HCT116 (cell line): ENCODE data around the gene MOSPD2. TPM values are rescaled to one million over a fixed set of nuclear protein-coding genes. Genes with fewer than 3 reads are reported as not detected.

ENCODE experiments used
- ATAC-seq: fragments of 200-7000 bp; cut with Tn5 transposase; 2 replicates; pipeline ENCODE4 v1.9.1; 2020; ENCODE audit warnings: mild to moderate bottlenecking, moderate library complexity
- BruUV-seq: library from RNA; stranded (reverse); fragments of 400-500 nt; replicated peaks from 2 replicates; lab custom pipeline; 2021; lab: Mats Ljungman, UMichigan
- CTCF ChIA-PET: fragments of 300-600 bp; sonication (Branson Sonifier 250); formaldehyde crosslinking; loops from one replicate; lab custom pipeline; 2021; ENCODE audit warnings: antibody characterized with exemption; lab: Charles Lee
- POLR2A ChIA-PET: fragments of 300-600, 350-600 bp; sonication (Branson Sonifier 250); formaldehyde crosslinking; loops from one replicate; lab custom pipeline; 2021; ENCODE audit warnings: antibody characterized with exemption; lab: Charles Lee
- RAD21 ChIA-PET, 2 experiments: fragments of 300-600 bp; sonication (Branson Sonifier 250); formaldehyde crosslinking; loops; one replicate each; lab custom pipeline; 2023; ENCODE audit warnings: low total read pairs in 2 of 2; ENCODE audit not compliant: uncharacterized antibody in 2 of 2, unreplicated experiment in 2 of 2, low non-redundant PET in 1 of 2; lab: Charles Lee
- DNase-seq: peaks from one replicate; pipeline ENCODE4 v3.0.0-alpha.2; 2010; ENCODE audit warnings: low read depth, low spot score
- H2AFZ ChIP-seq: fragments of 200-600 bp; shearing (Covaris generic), sonication (generic); 2 replicates; pipeline ENCODE4 v1.6.1; 2017; ENCODE audit warnings: low read depth, mixed run types, mixed read lengths, antibody characterized with exemption, low read length; ENCODE audit not compliant: poor library complexity, severe bottlenecking
- H3K27ac ChIP-seq: 2 replicates; pipeline ENCODE4 v1.5.1; 2012; ENCODE audit warnings: low read depth, low read length
- H3K27me3 ChIP-seq: fragments of 200-600 bp; sonication (generic); 2 replicates; pipeline ENCODE4 v1.6.1; 2016; ENCODE audit warnings: mixed run types, low read length, mixed read lengths; ENCODE audit not compliant: insufficient read depth
- H3K36me3 ChIP-seq, 2 experiments: fragments of 200-500 bp in 1 of 2; fragments of 200-600 bp in 1 of 2; sonication (Bioruptor generic) in 1 of 2; sonication (generic) in 1 of 2; 2 replicates each; pipeline versions ENCODE4 v1.5.1 to v1.6.1; 2014 to 2016; ENCODE audit warnings: low read length in 2 of 2, inconsistent platforms in 1 of 2, mixed read lengths in 1 of 2, mixed run types in 1 of 2; ENCODE audit not compliant: insufficient read depth in 2 of 2, control insufficient read depth in 1 of 2
- H3K4me1 ChIP-seq, 2 experiments: fragments of 200-600 bp in 1 of 2; sonication (generic) in 1 of 2; 2 replicates each; pipeline versions ENCODE4 v1.5.1 to v1.6.1; 2012 to 2017; ENCODE audit warnings: low read length in 2 of 2, inconsistent platforms in 1 of 2, mild to moderate bottlenecking in 1 of 2, mixed read lengths in 1 of 2, mixed run types in 1 of 2, moderate library complexity in 1 of 2; ENCODE audit not compliant: insufficient read depth in 2 of 2, control insufficient read depth in 1 of 2
- H3K4me2 ChIP-seq: fragments of 200-600 bp; sonication (generic); 2 replicates; pipeline ENCODE4 v1.6.1; 2017; ENCODE audit warnings: mixed run types, low read length, mixed read lengths
- H3K4me3 ChIP-seq, 2 experiments: fragments of 200-600 bp in 1 of 2; sonication (generic) in 1 of 2; replicated peaks in 1 of 2; 2 replicates each; pipeline ENCODE4 v1.5.1; 2011 to 2016; ENCODE audit warnings: low read length in 2 of 2, control low read depth in 1 of 2, low read depth in 1 of 2, mild to moderate bottlenecking in 1 of 2, mixed read lengths in 1 of 2, mixed run types in 1 of 2
- H3K79me2 ChIP-seq: fragments of 200-600 bp; sonication (generic); 2 replicates; pipeline ENCODE4 v1.6.1; 2017; ENCODE audit warnings: mild to moderate bottlenecking, mixed run types, low read length, moderate library complexity, mixed read lengths; ENCODE audit not compliant: insufficient read depth
- H3K9ac ChIP-seq: fragments of 200-600 bp; sonication (generic); 2 replicates; pipeline ENCODE4 v1.6.1; 2016; ENCODE audit warnings: low read length, mixed read lengths
- H3K9me2 ChIP-seq: fragments of 200-600 bp; sonication (generic), shearing (Covaris generic); 2 replicates; pipeline ENCODE4 v1.6.1; 2017; ENCODE audit warnings: mixed run types, mild to moderate bottlenecking, moderate library complexity; ENCODE audit not compliant: insufficient read depth
- H3K9me3 ChIP-seq, 2 experiments: fragments of 200-500 bp in 1 of 2; fragments of 200-600 bp in 1 of 2; sonication (Bioruptor generic) in 1 of 2; sonication (generic) in 1 of 2; 2 replicates each; pipeline ENCODE4 v1.6.1; 2014 to 2017; ENCODE audit warnings: low read length in 2 of 2, mixed read lengths in 2 of 2, inconsistent platforms in 1 of 2, low read depth in 1 of 2, mild to moderate bottlenecking in 1 of 2, mixed run types in 1 of 2, moderate library complexity in 1 of 2; ENCODE audit not compliant: control insufficient read depth in 1 of 2, insufficient read depth in 1 of 2
- H4K20me1 ChIP-seq: fragments of 200-600 bp; sonication (generic), shearing (Covaris generic); 2 replicates; pipeline ENCODE4 v1.6.1; 2017; ENCODE audit warnings: mixed run types, mild to moderate bottlenecking, moderate library complexity; ENCODE audit not compliant: insufficient read depth
- ATF3 ChIP-seq: IDR thresholded peaks from 2 replicates; pipeline ENCODE4 v1.6.1; 2012
- CEBPB ChIP-seq: IDR thresholded peaks from 2 replicates; pipeline ENCODE4 v1.6.1; 2012; ENCODE audit warnings: low read depth
- CTCF ChIP-seq, 3 experiments: fragments of 200-600 bp in 1 of 3; sonication (generic) in 1 of 3; IDR thresholded peaks in 2 of 3; conservative IDR thresholded peaks in 1 of 3; 2 replicates each; pipeline ENCODE4 v1.5.1; 2012 to 2017; ENCODE audit warnings: low read depth in 2 of 3, low read length in 2 of 3, antibody characterized with exemption in 1 of 3, borderline replicate concordance in 1 of 3, control low read depth in 1 of 3, mild to moderate bottlenecking in 1 of 3, mixed read lengths in 1 of 3, mixed run types in 1 of 3, moderate library complexity in 1 of 3; ENCODE audit not compliant: insufficient read depth in 1 of 3
- EGR1 ChIP-seq: IDR thresholded peaks from 2 replicates; pipeline ENCODE4 v1.6.1; 2012; ENCODE audit warnings: low read depth
- JUND ChIP-seq: IDR thresholded peaks from 2 replicates; pipeline ENCODE4 v1.6.1; 2012
- POLR2A ChIP-seq: IDR thresholded peaks from 2 replicates; pipeline ENCODE4 v1.7.0; 2011; ENCODE audit warnings: borderline replicate concordance; ENCODE audit not compliant: insufficient read depth, insufficient read length; ENCODE audit errors: extremely low read depth
- POLR2AphosphoS5 ChIP-seq: IDR thresholded peaks from 2 replicates; pipeline ENCODE4 v1.6.1; 2011; ENCODE audit warnings: mild to moderate bottlenecking, low read depth, low read length, moderate library complexity
- SIN3A ChIP-seq: IDR thresholded peaks from 2 replicates; pipeline ENCODE4 v1.6.1; 2012; ENCODE audit warnings: low read depth
- YY1 ChIP-seq: IDR thresholded peaks from 2 replicates; pipeline ENCODE4 v1.6.1; 2011; ENCODE audit warnings: low read length, low read depth, moderate library complexity, mild to moderate bottlenecking; ENCODE audit not compliant: insufficient replicate concordance; ENCODE audit errors: extremely low read depth
- ZNF274 ChIP-seq: fragments of 200-500 bp; sonication (Bioruptor generic); IDR thresholded peaks from 2 replicates; pipeline ENCODE4 v1.6.1; 2014; ENCODE audit warnings: mild to moderate bottlenecking, low read depth, low read length, inconsistent platforms
- intact Hi-C: fragments of 100-400 bp; cut with micrococcal nuclease; formaldehyde crosslinking; loops from 2 replicates; pipeline ENCODE4 v1.10.0; 2022
- total RNA-seq: library from RNA; stranded (reverse); gene quantifications from one replicate; pipeline ENCODE4 v1.2.1, GENCODE V29; 2021; ENCODE audit not compliant: unreplicated experiment

Gene MOSPD2
- total RNA-seq, 1 experiment from 2014 or later = 8.9 TPM

- H3K4me2 ChIP-seq = no peak overlapping the region
- H4K20me1 ChIP-seq = no peaks in the 10 kb centered on the region
- POLR2A ChIA-PET = no interaction called here
- ATAC-seq (no peak), DNase-seq (no peak)
- TF ChIP-seq POLR2AphosphoS5 (no peak), CTCF (IDR thresholded peaks at IDR 0.05 in 2 of 3, conservative IDR thresholded peaks at IDR 0.05 in 1 of 3; ENCODE audit: borderline replicate concordance in 1 of 3, insufficient read depth in 1 of 3, low read depth in 2 of 3, low read length in 2 of 3) (no peak), EGR1 (no peak), ATF3 (no peak), CEBPB (no peak), YY1 (no peak), ZNF274 (no peak), POLR2A (no peak), JUND (no peak)
- intact Hi-C loops = no loop called here
- no peaks in the 10 kb centered on the region for H3K9me2 ChIP-seq
- no peaks in the 10 kb centered on the region for H3K27me3 ChIP-seq
- no peaks in the 10 kb centered on the region for H3K79me2 ChIP-seq
- no peaks in the 10 kb centered on the region for H3K9me3 ChIP-seq
- H3K36me3 ChIP-seq = no peaks in the 10 kb centered on the region
- no TSS peak for BruUV-seq
- H3K4me1 ChIP-seq = no peaks in the 10 kb centered on the region
- no peak overlapping the region for H3K4me3 ChIP-seq
- CTCF ChIA-PET = no interaction called here
- RAD21 ChIA-PET = no interaction called here
- H3K27ac ChIP-seq = no peak overlapping the region
- H3K9ac ChIP-seq = no peak overlapping the region
- H2AFZ ChIP-seq = no peak overlapping the region
These were observed 54.2 kb downstream of the MOSPD2 start for GRCh38 chrX:14927401-14927800.

GRCh38 chrX:14930663-14931062 lies 57.4 kb downstream of the MOSPD2 start:
- no peaks in the 10 kb centered on the region for H4K20me1 ChIP-seq
- H3K4me1 ChIP-seq = peaks cover 0 to 6% of the 10 kb centered on the region in 2 experiments; a peak in 1 of 4 replicates
- H2AFZ ChIP-seq = no peak overlapping the region
- intact Hi-C loops = no loop called here
- H3K9me3 ChIP-seq = no peaks in the 10 kb centered on the region
- POLR2A ChIA-PET = no interaction called here
- H3K4me3 ChIP-seq = no peak overlapping the region
- DNase-seq = no peak
- H3K27me3 ChIP-seq = no peaks in the 10 kb centered on the region
- no peaks in the 10 kb centered on the region for H3K9me2 ChIP-seq
- H3K9ac ChIP-seq = no peak overlapping the region
- TF ChIP-seq JUND (no peak), SIN3A (no peak), ATF3 (no peak)
- TF ChIP-seq, all 23 proteins: peak for 0
- H3K79me2 ChIP-seq = no peaks in the 10 kb centered on the region
- RAD21 ChIA-PET = no interaction called here
- H3K27ac ChIP-seq = no peak overlapping the region
- H3K36me3 ChIP-seq = no peaks in the 10 kb centered on the region
- no peak overlapping the region for H3K4me2 ChIP-seq
- no TSS peak for BruUV-seq
- no peak for ATAC-seq
- CTCF ChIA-PET = no interaction called here
